SK-N-SH (cell line): ENCODE data around the gene RNF32. TPM values are rescaled to one million over a fixed set of nuclear protein-coding genes. Genes with fewer than 3 reads are reported as not detected.

Experiments used
- CTCF ChIA-PET: fragments of 300-600, 350-600 bp; formaldehyde crosslinking; extraction: SDS; loops from one replicate; lab custom pipeline; 2021; lab: Yijun Ruan, JAX
- POLR2A ChIA-PET: fragments of 350-600 bp; sonication (Branson Sonifier 250); formaldehyde crosslinking; extraction: SDS; loops from one replicate; lab custom pipeline; 2020; ENCODE audit warnings: antibody characterized with exemption, inconsistent platforms; lab: Yijun Ruan, JAX
- DNase-seq: peaks from one replicate; pipeline ENCODE4 v3.0.0; 2012
- H2AFZ ChIP-seq: fragments of 200-600 bp; sonication (generic); 2 replicates; pipeline ENCODE4 v1.8.1; 2016; ENCODE audit warnings: antibody characterized with exemption, mild to moderate bottlenecking, low read depth
- H3F3A ChIP-seq: fragments of 200-600 bp; sonication (generic); replicated peaks from 2 replicates; pipeline ENCODE3; 2016; ENCODE audit warnings: antibody characterized with exemption, mild to moderate bottlenecking; ENCODE audit not compliant: insufficient read depth
- H3K27ac ChIP-seq, 2 experiments: fragments of 200-500 bp in 1 of 2; fragments of 200-600 bp in 1 of 2; sonication (Bioruptor generic) in 1 of 2; sonication (generic), shearing (Covaris generic) in 1 of 2; 2 replicates each; pipeline versions ENCODE4 v1.5.1 to v1.6.1; 2014 to 2016; ENCODE audit warnings: low read depth in 2 of 2, inconsistent platforms in 1 of 2, low read length in 1 of 2, mild to moderate bottlenecking in 1 of 2, mixed read lengths in 1 of 2
- H3K27me3 ChIP-seq: fragments of 200-600 bp; sonication (generic), shearing (Covaris generic); 2 replicates; pipeline ENCODE4 v1.6.1; 2016; ENCODE audit warnings: mixed run types; ENCODE audit not compliant: insufficient read depth
- H3K36me3 ChIP-seq, 2 experiments: fragments of 200-500 bp in 1 of 2; fragments of 200-600 bp in 1 of 2; sonication (Bioruptor generic) in 1 of 2; sonication (generic) in 1 of 2; replicated peaks in 1 of 2; 2 replicates each; pipeline versions ENCODE3 to v1.5.1; 2014 to 2016; ENCODE audit warnings: low read length in 1 of 2, mild to moderate bottlenecking in 1 of 2; ENCODE audit not compliant: insufficient read depth in 2 of 2, control insufficient read depth in 1 of 2
- H3K4me1 ChIP-seq, 2 experiments: fragments of 200-500 bp in 1 of 2; fragments of 200-600 bp in 1 of 2; sonication (Bioruptor generic) in 1 of 2; sonication (generic), shearing (Covaris generic) in 1 of 2; 2 replicates each; pipeline versions ENCODE4 v1.5.1 to v1.6.1; 2014 to 2016; ENCODE audit warnings: low read depth in 1 of 2, low read length in 1 of 2, mixed run types in 1 of 2; ENCODE audit not compliant: insufficient read depth in 2 of 2, control insufficient read depth in 1 of 2
- H3K4me2 ChIP-seq: fragments of 200-600 bp; sonication (generic), shearing (Covaris generic); 2 replicates; pipeline ENCODE4 v1.6.1; 2017; ENCODE audit warnings: mixed run types
- H3K4me3 ChIP-seq, 2 experiments: fragments of 200-500 bp in 1 of 2; fragments of 200-600 bp in 1 of 2; sonication (Bioruptor generic) in 1 of 2; sonication (generic), shearing (Covaris generic) in 1 of 2; 2 replicates each; pipeline versions ENCODE4 v1.5.1 to v1.8.1; 2014 to 2016; ENCODE audit warnings: low read depth in 2 of 2, inconsistent platforms in 1 of 2, low read length in 1 of 2, mild to moderate bottlenecking in 1 of 2, mixed read lengths in 1 of 2, moderate library complexity in 1 of 2
- H3K79me2 ChIP-seq: fragments of 200-600 bp; sonication (generic); 2 replicates; pipeline ENCODE4 v1.8.1; 2017; ENCODE audit warnings: mild to moderate bottlenecking; ENCODE audit not compliant: insufficient read depth
- H3K9ac ChIP-seq: fragments of 200-600 bp; sonication (generic); 2 replicates; pipeline ENCODE4 v1.6.1; 2017; ENCODE audit warnings: mixed run types
- H3K9me2 ChIP-seq: fragments of 200-600 bp; sonication (generic); 2 replicates; pipeline ENCODE4 v1.6.1; 2017; ENCODE audit warnings: mixed run types
- H3K9me3 ChIP-seq: fragments of 200-600 bp; sonication (generic); 2 replicates; pipeline ENCODE4 v1.6.1; 2017; ENCODE audit warnings: mixed run types, mild to moderate bottlenecking, moderate library complexity
- H4K20me1 ChIP-seq: fragments of 200-600 bp; sonication (generic); 2 replicates; pipeline ENCODE4 v1.6.1; 2017; ENCODE audit warnings: mild to moderate bottlenecking, mixed run types; ENCODE audit not compliant: insufficient read depth
- ELF1 ChIP-seq: IDR thresholded peaks from 2 replicates; pipeline ENCODE4 v1.4.0; 2012
- FOSL2 ChIP-seq: IDR thresholded peaks from 2 replicates; pipeline ENCODE4 v1.4.0; 2012; ENCODE audit warnings: low read depth, mild to moderate bottlenecking, moderate library complexity, borderline replicate concordance
- JUND ChIP-seq: IDR thresholded peaks from 2 replicates; pipeline ENCODE4 v1.4.0; 2012
- TCF12 ChIP-seq: IDR thresholded peaks from 2 replicates; pipeline ENCODE4 v1.4.0; 2012
- WGBS: methylation state at CpG from one replicate; pipeline ENCODE4 v1.1.6; 2017; ENCODE audit warnings: low lambda C conversion rate; 5-methylcytosine and 5-hydroxymethylcytosine counted together
- polyA plus RNA-seq, 3 experiments: library from polyadenylated mRNA; depleted of rRNA; stranded (reverse); fragments of >200 nt; gene quantifications; 2 replicates each; pipeline ENCODE4 v1.2.3, GENCODE V29; 2012
- TF ChIP-seq, protein P1 (sequence below): fragments of 150-350 bp; IDR thresholded peaks from 2 replicates; pipeline ENCODE4 v1.6.1; 2016; ENCODE audit warnings: mild to moderate bottlenecking, low read depth, low read length
- TF ChIP-seq, protein P2 (sequence below): IDR thresholded peaks from 2 replicates; pipeline ENCODE4 v1.4.0; 2012; ENCODE audit warnings: low read depth, borderline replicate concordance
- TF ChIP-seq, protein P3 (sequence below): IDR thresholded peaks from 2 replicates; pipeline ENCODE4 v1.4.0; 2012; ENCODE audit warnings: low read depth
- TF ChIP-seq, protein P4 (sequence below): IDR thresholded peaks from 2 replicates; pipeline ENCODE4 v1.6.1; 2012; ENCODE audit warnings: mild to moderate bottlenecking, low read depth, low read length, moderate library complexity
- TF ChIP-seq, protein P5 (sequence below): IDR thresholded peaks from 2 replicates; pipeline ENCODE4; 2012

Gene RNF32
- polyA plus RNA-seq, 1 of the 3 experiments (the other 2 are of a cell fraction), result 2.3 TPM

DNA sequence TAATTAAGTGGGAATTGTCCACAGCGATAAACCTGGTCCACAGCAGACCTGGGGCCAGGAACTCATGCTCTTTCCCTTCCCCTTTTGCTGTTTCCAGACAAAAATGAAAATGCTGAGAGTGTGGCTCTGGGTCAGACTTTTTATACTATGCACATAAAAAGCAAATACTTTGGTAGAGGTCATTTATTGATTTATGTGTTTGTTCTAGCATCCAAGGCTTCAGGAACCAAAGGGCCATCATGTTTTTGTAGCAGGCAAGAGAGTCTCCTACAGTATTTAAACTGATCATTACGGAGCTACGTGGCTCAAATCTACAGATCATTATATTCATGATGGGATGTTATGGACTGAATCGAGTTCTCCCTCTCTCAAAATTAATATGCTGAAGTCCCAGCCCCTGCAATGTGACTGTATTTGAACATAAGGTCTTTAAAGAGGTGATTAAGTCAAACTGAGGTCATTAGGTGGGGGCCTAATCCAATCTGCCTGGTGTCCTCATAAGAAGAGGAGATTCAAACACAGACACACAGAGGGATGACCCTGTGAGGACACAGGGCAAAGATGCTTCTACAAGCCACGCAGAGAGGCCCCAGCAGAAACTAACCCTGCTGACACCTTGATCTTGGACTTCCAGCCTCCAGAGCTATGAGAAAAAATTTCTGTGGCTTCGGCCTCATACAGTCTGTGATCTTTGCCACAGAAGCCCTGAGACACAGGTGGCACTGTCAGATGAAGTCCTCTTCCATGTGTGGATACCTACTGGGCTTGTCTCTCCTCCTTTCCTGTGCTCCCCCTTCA is 46.1 kb upstream of the RNF32 start:
- 37% methylated on average over 6 of the region's 6 CpGs for WGBS
- ChIA-PET POLR2A (no interaction called here), CTCF (interaction anchor here (1.9 kb wide), 1 partner anchor 9 kb away, joined by 4 read pairs; no protein-coding TSS in a partner anchor)
- no peak overlapping the region for H3K4me3 ChIP-seq
- no peaks in the 10 kb centered on the region for H3K9me3 ChIP-seq
- no peaks in the 10 kb centered on the region for H3K79me2 ChIP-seq
- no peak for DNase-seq
- no peaks in the 10 kb centered on the region for H4K20me1 ChIP-seq
- H3K27ac ChIP-seq, result no peak overlapping the region
- no peaks in the 10 kb centered on the region for H3K36me3 ChIP-seq
- H2AFZ ChIP-seq, result no peak overlapping the region
- H3K4me2 ChIP-seq, result no peak overlapping the region
- H3K9ac ChIP-seq, result no peak overlapping the region
- no peaks in the 10 kb centered on the region for H3K27me3 ChIP-seq
- TF ChIP-seq TCF12, result no peak
- TF ChIP-seq, protein P1, sequence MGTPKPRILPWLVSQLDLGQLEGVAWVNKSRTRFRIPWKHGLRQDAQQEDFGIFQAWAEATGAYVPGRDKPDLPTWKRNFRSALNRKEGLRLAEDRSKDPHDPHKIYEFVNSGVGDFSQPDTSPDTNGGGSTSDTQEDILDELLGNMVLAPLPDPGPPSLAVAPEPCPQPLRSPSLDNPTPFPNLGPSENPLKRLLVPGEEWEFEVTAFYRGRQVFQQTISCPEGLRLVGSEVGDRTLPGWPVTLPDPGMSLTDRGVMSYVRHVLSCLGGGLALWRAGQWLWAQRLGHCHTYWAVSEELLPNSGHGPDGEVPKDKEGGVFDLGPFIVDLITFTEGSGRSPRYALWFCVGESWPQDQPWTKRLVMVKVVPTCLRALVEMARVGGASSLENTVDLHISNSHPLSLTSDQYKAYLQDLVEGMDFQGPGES, result no peak
- TF ChIP-seq, protein P2, sequence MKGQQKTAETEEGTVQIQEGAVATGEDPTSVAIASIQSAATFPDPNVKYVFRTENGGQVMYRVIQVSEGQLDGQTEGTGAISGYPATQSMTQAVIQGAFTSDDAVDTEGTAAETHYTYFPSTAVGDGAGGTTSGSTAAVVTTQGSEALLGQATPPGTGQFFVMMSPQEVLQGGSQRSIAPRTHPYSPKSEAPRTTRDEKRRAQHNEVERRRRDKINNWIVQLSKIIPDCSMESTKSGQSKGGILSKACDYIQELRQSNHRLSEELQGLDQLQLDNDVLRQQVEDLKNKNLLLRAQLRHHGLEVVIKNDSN, result no peak
- TF ChIP-seq, protein P3, sequence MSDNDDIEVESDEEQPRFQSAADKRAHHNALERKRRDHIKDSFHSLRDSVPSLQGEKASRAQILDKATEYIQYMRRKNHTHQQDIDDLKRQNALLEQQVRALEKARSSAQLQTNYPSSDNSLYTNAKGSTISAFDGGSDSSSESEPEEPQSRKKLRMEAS, result no peak
- TF ChIP-seq JUND, result no peak
- TF ChIP-seq ELF1, result no peak
- TF ChIP-seq, protein P4, sequence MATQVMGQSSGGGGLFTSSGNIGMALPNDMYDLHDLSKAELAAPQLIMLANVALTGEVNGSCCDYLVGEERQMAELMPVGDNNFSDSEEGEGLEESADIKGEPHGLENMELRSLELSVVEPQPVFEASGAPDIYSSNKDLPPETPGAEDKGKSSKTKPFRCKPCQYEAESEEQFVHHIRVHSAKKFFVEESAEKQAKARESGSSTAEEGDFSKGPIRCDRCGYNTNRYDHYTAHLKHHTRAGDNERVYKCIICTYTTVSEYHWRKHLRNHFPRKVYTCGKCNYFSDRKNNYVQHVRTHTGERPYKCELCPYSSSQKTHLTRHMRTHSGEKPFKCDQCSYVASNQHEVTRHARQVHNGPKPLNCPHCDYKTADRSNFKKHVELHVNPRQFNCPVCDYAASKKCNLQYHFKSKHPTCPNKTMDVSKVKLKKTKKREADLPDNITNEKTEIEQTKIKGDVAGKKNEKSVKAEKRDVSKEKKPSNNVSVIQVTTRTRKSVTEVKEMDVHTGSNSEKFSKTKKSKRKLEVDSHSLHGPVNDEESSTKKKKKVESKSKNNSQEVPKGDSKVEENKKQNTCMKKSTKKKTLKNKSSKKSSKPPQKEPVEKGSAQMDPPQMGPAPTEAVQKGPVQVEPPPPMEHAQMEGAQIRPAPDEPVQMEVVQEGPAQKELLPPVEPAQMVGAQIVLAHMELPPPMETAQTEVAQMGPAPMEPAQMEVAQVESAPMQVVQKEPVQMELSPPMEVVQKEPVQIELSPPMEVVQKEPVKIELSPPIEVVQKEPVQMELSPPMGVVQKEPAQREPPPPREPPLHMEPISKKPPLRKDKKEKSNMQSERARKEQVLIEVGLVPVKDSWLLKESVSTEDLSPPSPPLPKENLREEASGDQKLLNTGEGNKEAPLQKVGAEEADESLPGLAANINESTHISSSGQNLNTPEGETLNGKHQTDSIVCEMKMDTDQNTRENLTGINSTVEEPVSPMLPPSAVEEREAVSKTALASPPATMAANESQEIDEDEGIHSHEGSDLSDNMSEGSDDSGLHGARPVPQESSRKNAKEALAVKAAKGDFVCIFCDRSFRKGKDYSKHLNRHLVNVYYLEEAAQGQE, result no peak
- TF ChIP-seq, protein P5, sequence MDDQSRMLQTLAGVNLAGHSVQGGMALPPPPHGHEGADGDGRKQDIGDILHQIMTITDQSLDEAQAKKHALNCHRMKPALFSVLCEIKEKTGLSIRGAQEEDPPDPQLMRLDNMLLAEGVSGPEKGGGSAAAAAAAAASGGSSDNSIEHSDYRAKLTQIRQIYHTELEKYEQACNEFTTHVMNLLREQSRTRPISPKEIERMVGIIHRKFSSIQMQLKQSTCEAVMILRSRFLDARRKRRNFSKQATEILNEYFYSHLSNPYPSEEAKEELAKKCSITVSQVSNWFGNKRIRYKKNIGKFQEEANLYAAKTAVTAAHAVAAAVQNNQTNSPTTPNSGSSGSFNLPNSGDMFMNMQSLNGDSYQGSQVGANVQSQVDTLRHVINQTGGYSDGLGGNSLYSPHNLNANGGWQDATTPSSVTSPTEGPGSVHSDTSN, result no peak
- no peak for TF ChIP-seq FOSL2
- H3K9me2 ChIP-seq, result no peaks in the 10 kb centered on the region
- peaks cover 0 to 5% of the 10 kb centered on the region in 2 experiments; a peak in 1 of 4 replicates for H3K4me1 ChIP-seq
- no peaks in the 10 kb centered on the region for H3F3A ChIP-seq
